ENCODE measurements around the gene USP49.
"Not testable (repeated sequence)": the region's sequence is repeated elsewhere in the genome, so short reads cannot be mapped to it uniquely, and the experiment has no call there.

The USP49 gene

DNA sequence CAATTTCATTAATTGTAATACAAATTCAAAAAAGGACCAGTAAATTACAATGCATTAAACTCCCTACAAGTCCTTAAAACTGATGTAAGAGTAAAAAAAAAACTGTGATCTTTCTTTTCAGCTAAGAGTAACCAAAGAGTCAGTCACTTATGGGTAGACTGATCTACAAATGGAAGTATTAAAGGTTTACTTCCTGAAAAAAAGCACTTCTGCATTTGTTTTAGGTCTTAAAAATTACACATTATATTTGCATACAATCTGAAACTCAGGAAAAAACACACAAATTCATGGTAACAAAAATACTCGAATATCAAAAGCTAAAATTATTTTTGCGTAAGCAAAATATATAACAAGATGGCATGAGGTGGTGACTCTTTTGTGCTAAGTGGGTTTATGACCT, 23.5 kb downstream of the USP49 start:
- no peak for DNase-seq

DNA sequence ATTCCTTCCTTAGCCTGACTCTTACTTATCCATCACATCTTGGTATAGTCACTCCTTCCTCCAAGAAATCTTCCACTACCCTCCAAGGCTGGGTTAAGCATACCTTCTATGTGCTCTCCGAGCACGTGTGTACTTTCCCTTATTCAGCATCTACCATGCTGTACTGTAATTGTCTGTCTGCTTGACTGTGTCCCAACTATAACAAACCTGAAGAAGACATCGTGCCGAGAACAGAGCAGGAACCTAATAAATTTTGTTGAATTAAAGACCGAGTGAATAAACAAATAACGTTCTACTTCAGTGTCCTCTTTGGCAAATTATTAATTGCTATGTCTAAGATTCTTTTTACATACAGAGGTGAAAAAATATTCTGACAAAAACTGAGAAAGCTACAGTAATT, 35.8 kb downstream of the USP49 start:
- DNase-seq, result no peak

DNA sequence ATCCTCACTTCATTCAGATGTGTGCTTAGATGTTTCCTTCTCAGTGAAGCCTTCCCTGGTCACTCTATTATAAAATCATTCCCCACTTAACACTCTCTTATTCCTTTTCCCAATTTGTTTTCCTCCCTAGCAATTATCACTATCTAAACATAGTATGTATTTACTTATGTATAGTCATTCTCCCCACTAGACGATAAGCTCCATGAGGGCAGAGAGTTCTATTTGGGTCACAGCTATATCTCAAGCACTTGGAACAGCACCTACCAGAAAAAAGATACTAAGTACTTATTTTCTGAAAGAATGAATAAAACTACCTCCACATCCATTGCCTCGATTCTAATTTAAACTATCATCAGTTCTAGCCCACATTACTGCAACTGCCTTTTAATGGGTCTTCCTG, 36.5 kb downstream of the USP49 start:
- DNase-seq, result no peak

DNA sequence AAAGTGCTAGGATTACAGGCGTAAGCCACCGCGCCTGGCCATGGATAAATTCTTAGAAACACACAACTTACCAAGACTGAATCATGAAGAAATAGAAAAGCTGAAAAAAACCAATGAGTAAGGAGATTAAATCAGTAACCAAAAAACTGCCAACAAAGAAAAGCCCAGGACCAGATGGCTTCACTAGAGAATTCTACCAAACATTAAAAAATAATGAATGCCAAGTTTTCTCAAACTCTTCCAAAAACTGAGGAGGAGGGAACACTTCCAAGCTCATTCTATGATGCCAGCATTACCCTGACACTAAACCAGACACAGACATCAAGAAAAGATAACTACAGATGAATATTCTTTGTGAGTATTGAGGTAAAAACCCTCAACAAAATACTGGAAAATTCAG, 44.3 kb downstream of the USP49 start:
- no peak for DNase-seq

DNA sequence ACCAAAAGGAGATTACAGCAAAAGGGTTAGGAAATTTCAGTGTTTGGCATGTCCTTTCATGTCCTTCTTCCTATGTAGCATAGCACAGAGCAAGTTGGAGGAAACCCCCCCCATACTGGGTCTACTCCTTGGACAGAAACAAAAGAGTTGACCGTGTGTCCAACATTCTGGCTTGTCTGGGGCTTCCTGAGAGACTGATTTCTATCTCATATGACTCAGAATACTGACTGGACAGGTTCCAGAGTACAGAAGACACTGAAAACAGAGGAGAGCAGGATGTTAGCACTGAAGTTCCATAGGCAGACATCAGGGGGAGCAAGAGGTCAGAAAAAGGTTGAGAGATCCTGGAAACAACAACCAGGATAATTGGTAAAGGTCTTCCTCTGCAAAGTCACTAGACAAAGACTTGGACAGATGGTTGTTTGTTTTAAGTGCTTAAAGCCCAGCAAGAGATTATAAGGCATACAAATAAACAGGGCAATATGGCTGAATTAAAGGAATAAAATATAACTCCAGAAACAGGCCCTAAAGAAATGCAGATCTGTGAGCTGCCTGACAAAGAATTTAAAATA, 48.4 kb downstream of the USP49 start:
- peak; percentile 49 for DNase-seq

DNA sequence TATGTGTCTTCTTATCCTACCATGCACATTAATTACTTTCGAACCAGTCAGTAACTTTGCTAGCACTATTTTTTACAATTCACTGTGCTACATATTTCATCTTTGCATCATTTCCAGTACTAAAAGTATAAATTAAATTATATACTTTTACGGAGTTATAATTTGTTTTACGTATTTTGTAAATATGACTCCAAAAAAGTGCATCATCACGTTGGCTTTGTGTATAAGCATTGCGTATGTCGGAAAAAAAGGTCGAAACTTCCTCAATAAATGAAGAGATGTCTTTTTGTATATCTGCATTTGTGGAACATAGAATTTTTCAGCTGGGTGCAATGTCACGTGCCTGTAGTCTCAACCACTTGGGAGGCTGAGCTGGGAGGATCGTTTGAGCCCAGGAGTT, 52.0 kb downstream of the USP49 start:
- no peak for DNase-seq

DNA sequence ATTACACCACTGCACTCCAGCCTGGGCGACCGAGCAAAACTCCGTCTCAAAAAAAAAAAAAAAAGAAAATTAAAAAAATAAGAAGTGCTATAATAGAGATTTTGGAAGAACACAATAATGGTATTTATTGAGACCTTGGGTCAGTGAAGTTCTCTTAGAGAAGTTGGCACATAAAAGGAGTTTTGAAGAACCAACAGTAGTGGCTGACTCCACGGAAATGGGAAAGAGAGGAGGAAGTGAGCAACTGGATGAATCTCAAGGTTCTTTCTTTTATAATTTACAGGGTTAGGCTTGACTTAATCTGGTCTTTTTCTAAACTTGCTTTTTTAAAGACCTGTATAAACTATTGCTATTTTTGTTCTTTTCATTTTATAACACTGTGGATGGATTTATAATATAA, 54.8 kb downstream of the USP49 start:
- no peak for DNase-seq

DNA sequence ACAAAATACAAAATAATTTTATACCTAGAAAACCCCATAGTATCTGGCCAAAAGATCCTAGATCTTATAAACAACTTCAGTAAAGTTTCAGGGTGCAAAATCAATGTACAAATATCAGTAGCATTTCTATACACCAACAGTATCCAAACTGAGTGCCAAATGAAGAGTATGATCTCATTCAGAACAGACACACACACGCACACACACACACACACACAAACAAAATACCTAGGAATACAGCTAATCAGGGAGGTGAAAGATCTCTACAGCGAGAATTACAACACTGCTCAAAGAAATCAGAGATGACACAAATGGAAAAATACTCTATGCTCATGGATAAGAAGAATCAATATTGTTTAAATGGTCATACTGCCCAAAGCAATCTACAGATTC, 58.5 kb downstream of the USP49 start:
- DNase-seq, result no peak

DNA sequence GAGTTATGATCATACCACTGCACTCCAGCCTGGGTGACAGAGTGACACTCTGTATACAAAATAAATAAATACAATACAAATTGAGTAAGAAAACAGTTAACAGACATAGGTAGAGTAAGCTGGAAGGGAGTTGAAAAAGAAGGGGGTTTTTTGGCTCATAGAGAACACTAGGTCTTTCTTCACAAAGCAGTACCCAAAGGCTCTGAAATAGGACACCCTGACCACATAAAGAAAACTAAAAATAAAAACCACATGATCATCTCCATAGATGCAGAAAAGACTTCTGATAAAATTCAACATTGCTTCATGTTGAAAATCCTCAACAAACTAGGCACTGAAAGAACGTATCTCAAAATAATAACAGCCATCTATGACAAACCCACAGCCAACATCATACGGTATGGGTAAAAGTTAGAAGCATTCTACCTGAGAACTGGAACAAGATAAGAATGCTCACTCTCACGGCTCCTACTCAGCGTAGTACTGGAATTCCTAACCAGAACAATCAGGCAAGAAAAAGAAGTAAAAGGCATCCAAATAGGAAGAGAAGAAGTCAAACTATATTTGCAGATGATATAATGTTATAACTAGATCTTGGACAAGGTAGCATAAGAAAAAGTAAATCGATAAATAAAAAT, 59.0 kb downstream of the USP49 start:
- no peak for DNase-seq

DNA sequence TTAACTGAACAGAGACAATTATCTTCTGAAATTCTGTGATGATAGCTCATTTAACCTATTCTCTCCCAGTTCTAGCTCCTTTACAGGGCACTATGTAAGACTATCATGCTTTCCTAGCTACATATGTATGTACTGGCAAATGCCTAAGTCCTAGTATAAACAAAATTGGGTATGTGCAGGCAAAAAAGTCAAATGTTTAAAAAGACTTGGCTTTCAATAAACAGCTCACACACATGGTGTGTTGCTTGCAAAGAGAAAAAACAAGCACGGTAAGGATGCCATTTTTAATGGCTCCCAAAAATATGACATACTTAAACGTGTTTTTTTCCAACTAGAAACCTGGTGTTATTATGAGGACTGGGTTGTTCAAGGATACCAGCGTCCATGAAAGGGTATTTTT, 62.9 kb downstream of the USP49 start:
- no peak for DNase-seq

DNA sequence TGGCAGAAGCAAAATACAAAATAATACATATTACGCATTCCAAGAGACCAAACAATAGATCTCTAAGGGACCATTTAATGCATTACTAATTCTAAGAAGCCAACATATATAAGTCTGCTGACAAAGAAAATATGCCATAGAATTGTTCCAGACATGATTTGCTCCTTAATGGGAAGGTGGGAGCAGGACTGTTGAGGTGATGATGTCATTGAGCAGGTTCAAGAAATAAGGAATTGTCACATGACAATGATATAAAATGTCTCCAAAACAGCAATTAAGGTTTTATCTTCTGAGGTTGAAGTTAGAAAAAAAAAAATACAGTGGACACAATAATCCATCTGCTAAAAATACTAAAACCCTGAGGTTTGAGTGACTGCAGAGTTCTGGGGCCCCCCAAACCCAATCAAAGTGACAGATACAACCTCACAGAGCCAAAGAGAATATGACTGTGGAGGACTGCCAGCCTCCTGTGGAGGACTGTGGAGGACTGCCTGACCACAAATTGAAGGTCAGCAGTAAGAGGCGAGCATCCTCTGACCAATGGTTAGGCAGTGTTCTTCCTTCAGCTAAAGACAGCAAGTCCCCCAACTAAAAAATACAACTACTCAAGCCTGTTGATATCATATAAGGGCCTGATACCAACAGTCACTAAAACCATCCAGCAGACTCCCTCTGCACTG, 68.7 kb downstream of the USP49 start:
- no peak for DNase-seq

DNA sequence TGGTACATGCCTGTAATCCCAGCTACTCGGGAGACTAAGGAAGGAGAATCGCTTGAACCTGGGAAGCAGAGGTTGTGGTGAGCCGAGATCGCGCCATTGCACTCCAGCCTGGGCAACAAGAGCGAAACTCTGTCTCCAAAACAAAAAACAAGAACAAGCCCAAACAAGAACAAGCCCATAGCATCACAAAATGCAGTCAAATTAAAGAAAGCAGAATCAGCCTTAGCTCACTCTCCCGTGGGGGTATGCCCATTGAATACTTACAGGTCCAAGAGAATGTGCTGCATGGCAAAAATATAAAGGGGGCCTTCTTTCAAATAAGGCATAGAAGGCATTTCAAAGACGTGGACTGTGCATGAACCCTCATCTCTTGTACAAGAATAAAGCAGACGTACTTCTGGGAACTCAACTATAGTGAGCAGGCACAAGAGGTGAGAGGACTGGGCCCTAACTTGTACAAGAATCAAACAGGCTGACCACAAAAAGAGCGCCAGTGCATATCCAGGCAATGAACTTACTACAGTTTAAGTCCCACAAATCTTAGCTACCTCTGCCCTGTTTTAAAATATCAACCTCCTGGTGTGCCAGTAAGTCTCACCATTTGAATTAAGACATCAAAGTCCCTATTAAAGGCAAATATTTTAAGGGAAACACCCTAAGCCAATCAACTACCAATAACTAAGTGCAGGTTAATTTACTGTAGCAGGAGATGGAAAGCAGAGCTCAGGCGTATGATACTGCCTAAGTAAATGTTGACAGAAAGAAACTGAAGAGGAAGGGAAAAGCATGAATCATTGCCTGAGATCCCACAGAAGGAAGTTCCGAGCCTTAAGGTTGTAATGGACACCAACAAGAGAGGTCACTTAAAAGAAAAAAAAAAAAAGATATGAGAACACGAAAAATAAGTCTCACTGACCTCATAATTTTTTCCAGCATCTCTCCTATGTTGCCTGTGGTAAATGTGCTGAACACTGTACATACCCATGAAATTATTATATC, 70.3 kb downstream of the USP49 start:
- no peak for DNase-seq

DNA sequence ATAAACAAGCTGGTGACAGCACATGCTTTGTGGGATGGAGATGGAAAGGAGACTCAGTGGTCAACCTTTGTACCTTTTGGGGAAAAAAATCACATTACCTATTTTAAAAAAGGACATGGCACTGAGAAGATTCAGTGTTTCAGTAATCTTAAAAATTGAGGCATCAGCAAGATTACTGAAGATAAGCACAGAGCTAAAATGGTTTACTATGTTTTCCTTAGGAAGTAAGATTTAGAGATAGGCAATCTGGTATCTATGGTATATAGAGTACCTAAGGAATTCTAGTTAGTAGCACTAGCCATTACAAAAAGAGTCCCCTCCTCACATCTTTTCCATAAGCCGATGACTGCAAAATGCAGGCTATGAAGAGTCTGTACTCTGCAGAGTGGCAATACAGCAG, 72.0 kb downstream of the USP49 start:
- no peak for DNase-seq

DNA sequence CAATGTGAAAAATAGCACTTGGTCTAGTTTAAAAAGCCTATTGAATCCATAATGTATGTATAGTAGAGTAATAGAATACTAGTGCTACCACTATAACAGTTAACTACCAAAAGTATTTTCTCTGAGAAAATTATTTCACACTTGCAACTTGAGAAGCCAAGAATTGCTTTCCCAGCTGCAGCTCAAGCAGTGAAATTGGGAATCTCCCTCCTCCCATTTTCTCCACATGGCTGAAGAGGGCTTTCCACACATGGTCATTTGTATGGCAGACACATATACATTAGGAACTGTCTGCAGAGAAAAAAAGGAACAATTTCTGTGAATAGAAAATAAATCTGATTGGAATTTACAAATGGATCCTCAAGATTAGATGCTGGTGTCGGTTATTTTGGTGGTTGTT, 73.2 kb downstream of the USP49 start:
- no peak for DNase-seq

DNA sequence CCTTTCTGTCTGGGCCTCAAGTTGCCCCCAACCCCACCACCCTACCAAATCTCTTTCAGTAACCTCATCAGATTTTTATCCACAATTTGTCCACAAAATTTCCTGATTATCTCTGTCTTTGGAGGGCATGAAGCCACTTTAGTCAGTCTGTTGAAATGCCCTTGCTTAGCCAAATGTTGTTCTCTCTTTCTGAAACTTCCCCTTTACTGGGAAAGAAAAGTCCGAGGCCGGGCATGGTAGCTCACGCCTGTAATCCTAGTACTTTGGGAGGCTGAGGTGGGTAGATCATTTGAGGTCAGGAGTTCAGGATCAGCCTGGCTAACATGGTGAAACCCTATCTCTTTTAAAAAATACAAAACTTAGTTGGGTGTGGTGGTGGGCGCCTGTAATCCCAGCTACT, 73.9 kb downstream of the USP49 start:
- no peak for DNase-seq

DNA sequence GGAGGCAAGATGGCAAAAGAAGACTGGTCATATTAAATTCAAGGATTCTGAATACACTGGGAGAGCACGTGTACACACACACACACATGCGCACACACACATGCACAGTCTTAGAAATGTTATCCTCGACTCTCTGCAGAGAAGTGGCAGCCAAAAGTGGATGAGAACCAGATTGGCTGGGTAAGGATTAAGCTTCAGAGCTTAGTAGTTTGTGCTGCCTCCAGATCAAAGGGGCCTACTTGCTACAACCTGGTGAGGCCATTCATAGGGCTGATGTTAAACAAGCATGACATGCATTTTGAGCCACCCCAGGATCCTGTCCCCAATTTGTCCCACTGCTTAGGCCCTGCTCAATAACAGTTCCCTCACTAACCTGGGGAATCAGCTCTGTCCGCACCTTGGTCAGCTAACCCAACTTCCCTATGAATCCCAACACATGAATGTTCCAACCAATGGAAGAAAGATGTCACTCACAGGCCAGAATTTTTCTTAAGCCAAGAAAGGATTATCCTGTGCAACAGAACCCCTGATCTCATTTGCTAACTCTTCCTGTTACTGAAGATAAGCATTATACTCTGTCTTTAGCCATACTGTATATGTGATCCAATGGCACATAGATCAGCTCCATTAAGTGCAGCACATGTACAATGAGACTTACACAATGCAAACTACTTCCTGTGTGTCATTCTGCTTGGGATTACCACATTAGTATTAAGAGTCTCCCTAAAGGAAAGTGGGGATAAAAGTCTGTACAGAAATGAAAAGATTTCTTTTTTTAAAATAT, 76.7 kb downstream of the USP49 start:
- DNase-seq, result no peak

DNA sequence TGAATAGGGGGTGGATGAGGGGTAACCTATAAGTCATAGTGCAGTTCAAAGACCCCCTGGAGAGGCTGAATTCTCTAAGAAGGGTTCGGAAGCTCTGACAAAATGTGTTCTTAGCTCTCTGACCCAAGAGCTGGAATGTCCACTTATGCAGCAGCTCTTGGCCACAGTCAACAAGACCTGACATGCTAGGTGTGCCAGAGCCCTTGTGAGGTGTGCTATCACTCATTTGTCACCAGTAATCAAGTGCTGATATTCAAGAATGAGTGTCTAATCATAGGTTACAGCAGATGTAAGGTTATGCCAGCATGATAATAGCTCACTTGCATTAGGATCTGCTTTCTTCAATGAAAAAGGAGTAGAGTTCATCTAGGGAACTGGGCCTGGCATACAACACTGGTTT, 79.6 kb downstream of the USP49 start:
- DNase-seq, result no peak

DNA sequence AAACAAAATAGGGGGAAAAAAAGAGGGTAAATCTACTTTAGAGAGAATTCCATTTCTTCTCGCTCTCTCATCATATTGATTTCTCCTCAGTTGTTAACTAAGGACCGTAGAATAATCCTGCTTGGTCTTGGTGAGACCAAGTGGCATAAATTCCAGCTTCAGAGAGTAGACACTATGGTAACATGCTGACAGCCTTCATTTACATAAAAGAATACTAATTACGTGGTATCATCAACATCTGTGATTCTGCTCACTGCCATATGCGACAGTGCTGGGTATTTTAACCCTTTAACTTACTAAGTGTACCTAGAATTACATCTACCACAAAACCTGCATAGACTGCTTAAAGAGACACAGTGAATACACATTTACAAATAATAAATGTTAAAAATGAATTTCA, 80.5 kb downstream of the USP49 start:
- no peak for DNase-seq

DNA sequence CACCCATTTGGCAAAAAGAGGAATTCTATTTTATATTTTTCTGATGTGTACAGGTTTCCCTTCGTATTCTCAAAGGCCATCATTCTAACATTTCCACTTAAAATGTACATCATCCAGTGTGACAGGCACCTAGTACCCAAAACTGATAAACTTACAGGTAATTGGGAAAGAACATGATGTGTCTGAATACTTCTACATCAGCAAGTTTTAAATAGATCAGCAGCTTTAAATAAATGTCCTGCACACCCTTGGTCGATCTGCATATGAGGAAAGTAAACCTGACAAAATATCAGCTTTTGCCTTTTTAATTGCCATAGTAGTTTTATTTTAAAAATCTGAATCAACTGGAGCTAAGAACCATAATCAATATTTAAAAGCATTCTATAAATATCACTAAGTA, 81.2 kb downstream of the USP49 start:
- no peak for DNase-seq

DNA sequence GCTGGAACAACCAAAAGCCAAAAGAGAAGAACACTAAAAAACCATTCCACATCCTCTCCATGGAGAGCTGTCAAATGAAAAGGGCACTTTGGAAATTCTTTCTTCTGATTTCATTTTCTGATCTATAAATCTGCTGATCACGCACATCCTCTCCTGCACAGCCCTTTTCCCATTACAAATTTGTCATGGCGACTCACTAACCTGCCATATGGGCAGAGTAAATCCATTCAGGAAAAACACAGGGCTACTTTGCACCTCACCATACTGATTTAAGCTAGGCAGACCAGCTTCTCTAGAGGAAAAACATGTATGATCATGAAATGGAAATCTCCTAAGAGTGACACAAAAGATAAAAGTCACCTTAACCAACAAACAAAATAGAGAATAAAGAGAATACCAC, 81.7 kb downstream of the USP49 start:
- DNase-seq, result no peak

DNA sequence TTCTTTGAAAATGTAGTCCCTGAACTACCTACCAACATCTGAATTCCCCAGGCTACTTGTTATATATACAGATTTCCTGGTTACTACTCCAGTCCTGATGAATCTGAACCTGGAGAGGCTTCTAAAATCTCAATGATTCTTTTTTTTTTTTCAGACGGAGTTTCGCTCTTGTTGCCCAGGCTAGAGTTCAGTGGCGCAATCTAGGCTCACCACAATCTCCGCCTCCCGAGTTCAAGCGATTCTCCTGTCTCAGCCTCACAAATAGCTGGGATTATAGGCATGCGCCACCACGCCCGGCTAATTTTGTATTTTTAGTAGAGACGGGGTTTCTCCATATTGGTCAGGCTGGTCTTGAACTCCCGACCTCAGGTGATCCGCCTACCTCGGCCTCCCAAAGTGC, 83.2 kb downstream of the USP49 start:
- DNase-seq, result not testable (repeated sequence)

DNA sequence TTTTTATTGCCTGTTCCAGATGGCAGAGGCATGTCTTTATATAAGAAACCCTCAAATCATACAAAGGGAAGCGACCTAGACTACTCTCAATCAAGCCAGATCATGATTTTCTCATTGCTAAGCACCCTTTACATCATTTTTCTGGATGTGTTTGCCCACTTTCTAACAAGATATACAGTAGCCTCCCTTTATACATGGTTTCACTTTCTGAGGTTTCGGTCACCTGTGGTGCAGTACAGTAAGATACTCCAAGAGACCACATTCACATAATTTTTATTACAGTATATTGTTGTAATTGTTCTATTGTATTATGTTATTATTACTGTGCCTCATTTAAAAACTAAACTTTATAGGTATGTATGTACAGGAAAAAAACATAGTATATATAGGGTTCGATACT, 84.1 kb downstream of the USP49 start:
- no peak for DNase-seq
